ENCODE results near the gene FAM177B. TPM values are rescaled to one million over a fixed set of nuclear protein-coding genes. Genes with fewer than 3 reads are reported as not detected.
A peak's percentile ranks its signal among the peaks of the same experiment; 100 is the strongest.

The FAM177B gene
- total RNA-seq, 1 donor from 2014 or later = not detected

DNA sequence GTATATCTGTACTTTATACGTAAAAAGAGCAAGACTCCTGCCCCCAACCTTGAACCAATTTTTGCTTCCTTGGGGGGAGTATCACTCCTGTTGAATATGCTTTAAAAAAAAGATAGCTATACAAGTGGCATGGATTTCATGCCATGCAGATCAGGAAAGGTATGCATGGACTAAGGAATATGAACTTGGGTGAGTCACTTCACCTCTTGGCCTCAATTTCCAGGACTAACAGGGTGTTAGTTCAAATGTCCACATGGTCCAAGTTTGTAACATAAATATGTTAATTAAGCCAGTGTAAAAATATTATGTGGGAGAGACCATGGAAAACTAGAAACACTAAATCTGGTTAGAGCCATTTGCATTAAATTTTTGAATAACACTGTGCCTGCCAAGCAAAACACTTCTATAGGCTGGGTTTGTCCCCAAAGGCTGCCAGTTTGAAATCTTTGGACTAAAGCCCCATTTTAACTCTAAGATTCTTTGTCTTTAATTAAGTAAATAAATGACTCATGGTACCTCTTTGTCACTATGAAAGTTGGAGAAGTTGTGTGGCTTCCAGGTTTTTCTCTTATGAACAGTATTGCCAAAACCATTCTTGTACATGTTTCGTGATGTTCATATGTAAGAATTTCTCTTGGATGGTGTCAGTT is 33.1 kb downstream of the FAM177B start:
- H3K4me3 ChIP-seq (ENCODE audit: low read depth, low read length) = no peak overlapping the region
- FAIRE-seq (no peak), DNase-seq (ENCODE audit: low read depth) (no peak)
- TF ChIP-seq, protein P1, sequence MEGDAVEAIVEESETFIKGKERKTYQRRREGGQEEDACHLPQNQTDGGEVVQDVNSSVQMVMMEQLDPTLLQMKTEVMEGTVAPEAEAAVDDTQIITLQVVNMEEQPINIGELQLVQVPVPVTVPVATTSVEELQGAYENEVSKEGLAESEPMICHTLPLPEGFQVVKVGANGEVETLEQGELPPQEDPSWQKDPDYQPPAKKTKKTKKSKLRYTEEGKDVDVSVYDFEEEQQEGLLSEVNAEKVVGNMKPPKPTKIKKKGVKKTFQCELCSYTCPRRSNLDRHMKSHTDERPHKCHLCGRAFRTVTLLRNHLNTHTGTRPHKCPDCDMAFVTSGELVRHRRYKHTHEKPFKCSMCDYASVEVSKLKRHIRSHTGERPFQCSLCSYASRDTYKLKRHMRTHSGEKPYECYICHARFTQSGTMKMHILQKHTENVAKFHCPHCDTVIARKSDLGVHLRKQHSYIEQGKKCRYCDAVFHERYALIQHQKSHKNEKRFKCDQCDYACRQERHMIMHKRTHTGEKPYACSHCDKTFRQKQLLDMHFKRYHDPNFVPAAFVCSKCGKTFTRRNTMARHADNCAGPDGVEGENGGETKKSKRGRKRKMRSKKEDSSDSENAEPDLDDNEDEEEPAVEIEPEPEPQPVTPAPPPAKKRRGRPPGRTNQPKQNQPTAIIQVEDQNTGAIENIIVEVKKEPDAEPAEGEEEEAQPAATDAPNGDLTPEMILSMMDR (IDR thresholded peaks at IDR 0.05; ENCODE audit: insufficient read depth, low read length, severe bottlenecking) = no peak
- H3K36me3 ChIP-seq (ENCODE audit: control insufficient read depth, insufficient read depth, low read length) = no peaks in the 10 kb centered on the region
- H3K27me3 ChIP-seq (ENCODE audit: control insufficient read depth, insufficient read depth, low read length) = no peaks in the 10 kb centered on the region

DNA sequence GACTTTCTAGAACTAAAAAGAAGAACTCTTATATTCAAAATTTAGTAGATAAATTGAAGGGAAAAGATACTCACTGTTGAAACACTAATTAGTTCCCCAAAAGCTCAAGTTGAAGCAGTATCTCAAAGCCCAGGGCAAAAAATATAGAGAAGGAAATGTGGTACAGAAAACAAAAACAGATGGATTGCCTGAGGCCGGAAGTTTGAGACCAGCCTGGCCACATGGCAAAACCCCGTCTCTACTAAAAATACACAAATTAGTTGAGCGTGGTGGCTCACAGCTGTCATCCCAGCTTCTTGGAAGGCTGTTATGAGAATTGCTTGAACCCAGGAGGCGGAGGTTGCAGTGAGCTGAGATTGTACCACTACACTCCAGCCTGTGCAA is 36.0 kb downstream of the FAM177B start:
- TF ChIP-seq, protein P1 (IDR thresholded peaks at IDR 0.05; ENCODE audit: insufficient read depth, low read length, severe bottlenecking) = no peak
- no peaks in the 10 kb centered on the region for H3K27me3 ChIP-seq (ENCODE audit: control insufficient read depth, insufficient read depth, low read length)
- FAIRE-seq (no peak), DNase-seq (ENCODE audit: low read depth) (no peak)
- no peaks in the 10 kb centered on the region for H3K36me3 ChIP-seq (ENCODE audit: control insufficient read depth, insufficient read depth, low read length)
- no peak overlapping the region for H3K4me3 ChIP-seq (ENCODE audit: low read depth, low read length)

DNA sequence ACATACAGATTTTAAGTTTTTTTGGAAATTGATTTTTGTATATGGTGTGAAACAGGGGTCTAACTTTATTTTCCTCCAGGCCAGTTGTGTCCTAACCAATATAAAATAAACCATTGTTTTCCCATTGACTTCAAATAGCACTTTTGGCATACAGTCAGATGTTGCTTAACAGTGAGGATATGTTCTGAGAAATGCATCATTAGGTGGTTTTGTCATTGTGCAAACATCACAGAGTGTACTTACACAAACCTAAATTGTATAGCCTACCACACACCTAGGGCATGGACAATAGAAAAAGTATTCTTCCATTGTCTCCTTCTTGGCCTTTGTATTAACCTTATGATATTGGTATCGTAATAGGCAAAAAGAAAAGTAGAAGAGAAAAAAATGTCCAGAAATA is 40.5 kb downstream of the FAM177B start:
- peak; percentile 23 for FAIRE-seq
- DNase-seq (ENCODE audit: low read depth) = peak; percentile 98
- TF ChIP-seq, protein P1 (IDR thresholded peaks at IDR 0.05; ENCODE audit: insufficient read depth, low read length, severe bottlenecking) = no peak
- Histone ChIP-seq H3K4me3 (ENCODE audit: low read depth, low read length) (no peak overlapping the region), H3K27me3 (ENCODE audit: control insufficient read depth, insufficient read depth, low read length) (no peaks in the 10 kb centered on the region), H3K36me3 (ENCODE audit: control insufficient read depth, insufficient read depth, low read length) (no peaks in the 10 kb centered on the region)

DNA sequence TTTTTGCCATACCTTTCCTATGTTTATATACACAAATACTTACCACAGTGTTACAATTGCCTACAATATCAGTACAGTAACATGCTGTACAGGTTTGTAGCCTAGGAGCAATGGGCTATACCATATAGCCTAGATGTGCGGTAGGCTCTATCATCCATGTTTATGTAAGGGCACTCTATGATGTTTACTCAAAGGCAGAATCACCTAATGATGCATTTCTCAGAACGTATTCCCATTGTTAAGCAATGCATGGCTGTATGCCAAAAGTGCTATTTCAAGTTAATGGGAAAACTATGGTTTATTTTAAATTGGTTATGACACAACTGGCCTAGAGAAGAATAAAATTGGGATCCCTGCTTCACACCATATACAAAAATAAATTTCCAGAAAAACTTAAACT is 41.0 kb downstream of the FAM177B start:
- Histone ChIP-seq H3K4me3 (ENCODE audit: low read depth, low read length) (no peak overlapping the region), H3K27me3 (ENCODE audit: control insufficient read depth, insufficient read depth, low read length) (no peaks in the 10 kb centered on the region), H3K36me3 (ENCODE audit: control insufficient read depth, insufficient read depth, low read length) (no peaks in the 10 kb centered on the region)
- TF ChIP-seq, protein P1 (IDR thresholded peaks at IDR 0.05; ENCODE audit: insufficient read depth, low read length, severe bottlenecking) = no peak
- FAIRE-seq (no peak), DNase-seq (ENCODE audit: low read depth) (peak; percentile 98)

DNA sequence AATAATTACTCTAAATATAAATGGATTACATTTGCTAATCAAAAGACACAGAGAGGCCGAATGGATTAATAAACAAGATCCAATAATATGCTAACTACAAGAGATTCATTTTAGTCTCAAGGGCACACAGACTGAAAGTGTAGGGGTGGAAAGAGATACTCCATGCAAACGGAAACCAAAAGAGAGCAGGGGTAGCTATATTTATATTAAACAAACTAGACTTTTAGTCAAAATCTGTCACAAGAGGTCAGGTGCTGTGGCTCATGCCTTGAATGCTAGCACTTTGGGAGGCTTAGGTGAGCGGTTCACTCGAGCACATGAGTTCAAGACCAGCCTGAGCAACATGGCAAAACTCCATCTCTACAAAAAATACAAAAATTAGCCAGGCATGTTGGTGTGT is 44.2 kb downstream of the FAM177B start:
- Histone ChIP-seq H3K36me3 (ENCODE audit: control insufficient read depth, insufficient read depth, low read length) (no peaks in the 10 kb centered on the region), H3K27me3 (ENCODE audit: control insufficient read depth, insufficient read depth, low read length) (peaks cover 4% of the 10 kb centered on the region), H3K4me3 (ENCODE audit: low read depth, low read length) (no peak overlapping the region)
- FAIRE-seq (no peak), DNase-seq (ENCODE audit: low read depth) (no peak)
- TF ChIP-seq, protein P1 (IDR thresholded peaks at IDR 0.05; ENCODE audit: insufficient read depth, low read length, severe bottlenecking) = no peak

DNA sequence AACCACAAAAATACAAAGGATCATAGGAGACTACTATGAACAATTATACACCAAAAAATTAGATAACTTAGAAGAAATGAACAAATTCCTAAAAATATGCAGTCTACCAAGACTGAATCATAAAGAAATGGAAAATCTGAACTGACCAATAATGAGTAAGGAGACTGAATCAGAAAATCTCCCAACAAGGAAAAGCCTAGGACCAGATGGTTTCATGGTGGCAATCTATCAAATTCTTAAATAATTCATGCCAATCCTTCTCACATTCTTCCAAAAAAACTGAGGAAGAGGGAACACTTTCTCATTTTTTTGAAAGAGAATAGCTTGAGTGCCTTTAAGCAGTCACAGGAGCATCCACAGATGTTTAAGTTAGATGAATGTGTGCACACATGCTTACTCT is 46.0 kb downstream of the FAM177B start:
- FAIRE-seq (no peak), DNase-seq (ENCODE audit: low read depth) (no peak)
- TF ChIP-seq, protein P1 (IDR thresholded peaks at IDR 0.05; ENCODE audit: insufficient read depth, low read length, severe bottlenecking) = no peak
- no peak overlapping the region for H3K4me3 ChIP-seq (ENCODE audit: low read depth, low read length)
- peaks cover 4% of the 10 kb centered on the region for H3K27me3 ChIP-seq (ENCODE audit: control insufficient read depth, insufficient read depth, low read length)
- H3K36me3 ChIP-seq (ENCODE audit: control insufficient read depth, insufficient read depth, low read length) = no peaks in the 10 kb centered on the region
